RWPE1 (cell line): Measurements from ENCODE around the gene SDHAF2.
"Not testable (repeated sequence)": the region's sequence is repeated elsewhere in the genome, so short reads cannot be mapped to it uniquely, and the experiment has no call there.

ENCODE experiments used
- CTCF ChIA-PET: fragments of 350-600 bp; sonication (Branson Sonifier 250); formaldehyde crosslinking; extraction: SDS; loops from one replicate; lab custom pipeline; 2021; lab: Yijun Ruan, JAX
- POLR2A ChIA-PET: fragments of 400-600 bp; formaldehyde crosslinking; extraction: SDS; loops from one replicate; lab custom pipeline; 2020; ENCODE audit warnings: antibody characterized with exemption; ENCODE audit not compliant: low non-redundant PET; lab: Yijun Ruan, JAX
- DNase-seq: peaks from one replicate; pipeline ENCODE4 v3.0.0; 2012; ENCODE audit warnings: low spot score
- H3K27ac ChIP-seq: fragments of 450-650 bp; 2 replicates; pipeline ENCODE4 v1.5.1; 2017
- TF ChIP-seq, protein P1 (sequence below): fragments of 450-650 bp; conservative IDR thresholded peaks from 2 replicates; pipeline ENCODE4 v1.5.1; 2017; ENCODE audit warnings: low read depth, mild to moderate bottlenecking

The SDHAF2 gene

DNA sequence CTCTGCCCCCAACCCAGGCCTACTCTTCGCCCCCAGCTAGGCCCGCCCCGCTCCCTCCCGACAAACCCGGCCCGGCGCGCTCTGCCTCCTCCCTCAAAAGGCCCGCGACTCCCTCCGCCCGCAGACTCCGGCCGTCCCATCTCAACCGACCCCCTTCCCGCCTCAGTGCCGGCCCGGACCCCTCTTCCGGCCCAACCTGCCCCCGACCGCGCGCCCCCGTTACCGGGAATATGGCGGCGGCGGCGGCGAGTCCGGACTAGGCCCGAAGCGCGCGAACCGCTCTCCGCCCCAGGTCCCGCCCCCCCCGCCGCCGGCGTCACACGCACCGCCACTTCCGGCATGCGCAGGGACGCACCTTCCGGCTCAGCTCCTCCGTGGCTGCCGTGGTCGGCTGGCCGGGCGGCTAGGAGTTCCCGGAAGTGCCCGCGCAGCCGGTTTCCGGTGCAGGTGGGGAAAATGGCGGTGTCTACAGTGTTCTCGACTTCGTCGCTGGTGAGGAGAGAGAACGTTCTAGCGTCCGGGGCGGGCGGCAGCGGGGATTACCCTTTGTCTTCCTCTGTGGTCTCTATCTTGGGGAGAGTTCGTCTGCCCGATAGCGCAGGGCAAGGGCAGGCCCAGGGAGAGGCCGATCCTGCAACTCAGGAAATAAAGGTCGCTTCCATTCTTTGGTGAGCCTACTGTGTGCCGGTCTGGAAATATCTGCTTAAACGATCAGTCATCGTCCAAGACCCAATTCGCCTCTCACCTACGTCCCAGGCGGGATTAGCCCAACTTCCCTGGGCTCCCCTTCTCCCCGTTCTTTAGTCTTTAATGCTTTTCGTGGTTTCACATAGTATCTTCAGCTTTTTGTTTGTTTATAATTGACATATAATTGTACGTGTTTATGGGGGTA is at the start of gene SDHAF2, which contains the start of gene CPSF7:
Gene SDHAF2 (plus strand): TSS at position 434 of the 892 bp plus-strand sequence. CDS start 23 bp downstream, at position 457.
Gene CPSF7 (minus strand): TSS at position 285 of the 892 bp plus-strand sequence. CDS start 740 bp downstream, outside the sequence.
- TF ChIP-seq, protein P1, sequence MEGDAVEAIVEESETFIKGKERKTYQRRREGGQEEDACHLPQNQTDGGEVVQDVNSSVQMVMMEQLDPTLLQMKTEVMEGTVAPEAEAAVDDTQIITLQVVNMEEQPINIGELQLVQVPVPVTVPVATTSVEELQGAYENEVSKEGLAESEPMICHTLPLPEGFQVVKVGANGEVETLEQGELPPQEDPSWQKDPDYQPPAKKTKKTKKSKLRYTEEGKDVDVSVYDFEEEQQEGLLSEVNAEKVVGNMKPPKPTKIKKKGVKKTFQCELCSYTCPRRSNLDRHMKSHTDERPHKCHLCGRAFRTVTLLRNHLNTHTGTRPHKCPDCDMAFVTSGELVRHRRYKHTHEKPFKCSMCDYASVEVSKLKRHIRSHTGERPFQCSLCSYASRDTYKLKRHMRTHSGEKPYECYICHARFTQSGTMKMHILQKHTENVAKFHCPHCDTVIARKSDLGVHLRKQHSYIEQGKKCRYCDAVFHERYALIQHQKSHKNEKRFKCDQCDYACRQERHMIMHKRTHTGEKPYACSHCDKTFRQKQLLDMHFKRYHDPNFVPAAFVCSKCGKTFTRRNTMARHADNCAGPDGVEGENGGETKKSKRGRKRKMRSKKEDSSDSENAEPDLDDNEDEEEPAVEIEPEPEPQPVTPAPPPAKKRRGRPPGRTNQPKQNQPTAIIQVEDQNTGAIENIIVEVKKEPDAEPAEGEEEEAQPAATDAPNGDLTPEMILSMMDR = no peak
- ChIA-PET POLR2A (interaction anchor here (0.8 to 1.6 kb wide), 2 partner anchors 68 to 102 kb away, joined by 3 to 6 read pairs; partner anchors contain the start of genes CYB561A3 and TMEM138), CTCF (interaction anchor here (0.9 kb wide), 1 partner anchor 79 kb away, joined by 3 read pairs; no protein-coding TSS in a partner anchor)
- peak; percentile 93 for DNase-seq
- H3K27ac ChIP-seq = peak within 1 kb of the TSS; percentile 94

DNA sequence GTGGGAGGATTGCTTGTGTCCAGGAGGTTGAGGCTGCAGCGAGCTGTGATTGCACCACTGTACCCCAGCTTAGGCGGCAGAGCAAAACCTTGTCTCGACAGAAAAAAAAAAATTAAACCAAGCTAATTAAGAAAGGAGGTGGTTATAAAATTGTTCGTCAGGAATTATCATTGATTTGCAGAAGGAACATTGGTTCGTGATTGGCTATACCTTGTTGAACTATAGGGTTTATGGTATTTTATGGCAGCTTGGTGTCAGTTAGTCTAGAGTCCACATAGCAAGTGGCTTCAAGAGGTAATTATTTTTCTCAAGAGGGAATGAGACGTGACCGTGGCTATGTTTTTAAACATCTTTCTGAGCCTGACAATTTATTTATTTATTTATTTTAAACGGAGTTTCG is 49.0 kb upstream of the SDHAF2 start:
- ChIA-PET CTCF (no interaction called here), POLR2A (no interaction called here)
- TF ChIP-seq, protein P1 = no peak
- peak overlapping the region; percentile 100 for H3K27ac ChIP-seq
- DNase-seq = no peak

DNA sequence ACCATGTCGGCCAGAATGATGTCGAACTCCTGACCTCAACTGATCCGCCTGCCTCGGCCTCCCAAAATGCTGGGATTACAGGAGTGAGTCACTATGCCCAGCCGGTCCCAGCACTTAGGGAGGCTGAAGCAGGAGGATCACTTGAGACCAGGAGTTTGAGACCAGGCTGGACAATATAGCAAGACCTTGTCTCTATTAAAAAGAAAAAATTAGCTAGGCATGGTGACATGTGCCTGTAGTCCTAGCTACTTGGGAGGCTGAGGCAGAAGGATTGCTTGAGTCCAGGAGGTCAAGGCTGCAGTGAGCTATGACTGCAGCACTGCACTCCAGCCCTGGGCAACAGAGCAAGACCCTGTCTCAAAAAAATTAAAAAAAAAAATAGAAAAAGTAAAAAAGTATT is 46.1 kb upstream of the SDHAF2 start:
- peak overlapping the region; percentile 59 for H3K27ac ChIP-seq
- not testable (repeated sequence) for DNase-seq
- CTCF ChIA-PET = interaction anchor here (0.6 to 3.7 kb wide), 3 partner anchors 38 to 724 kb away, joined by 3 to 86 read pairs (median 8); no protein-coding TSS in a partner anchor
- POLR2A ChIA-PET = interaction anchor here (1.6 kb wide), 1 partner anchor 22 kb away, joined by 11 read pairs; the partner anchor contains the start of genes CYB561A3 and TMEM138

GRCh38 chr11:61384271-61385242 is 45.4 kb upstream of the SDHAF2 start:
- no peak for DNase-seq
- H3K27ac ChIP-seq = peak overlapping the region; percentile 59
- ChIA-PET POLR2A (interaction anchor here (1.2 to 1.6 kb wide), 4 partner anchors 15 to 48 kb away, joined by 3 to 11 read pairs (median 8); partner anchors contain the start of genes CYB561A3 and TMEM138), CTCF (interaction anchor here (0.7 to 3.7 kb wide), 12 partner anchors 15 to 412 kb away, joined by 3 to 86 read pairs (median 8); partner anchors contain the start of genes CYB561A3 and TMEM138)
- TF ChIP-seq, protein P1 = no peak

DNA sequence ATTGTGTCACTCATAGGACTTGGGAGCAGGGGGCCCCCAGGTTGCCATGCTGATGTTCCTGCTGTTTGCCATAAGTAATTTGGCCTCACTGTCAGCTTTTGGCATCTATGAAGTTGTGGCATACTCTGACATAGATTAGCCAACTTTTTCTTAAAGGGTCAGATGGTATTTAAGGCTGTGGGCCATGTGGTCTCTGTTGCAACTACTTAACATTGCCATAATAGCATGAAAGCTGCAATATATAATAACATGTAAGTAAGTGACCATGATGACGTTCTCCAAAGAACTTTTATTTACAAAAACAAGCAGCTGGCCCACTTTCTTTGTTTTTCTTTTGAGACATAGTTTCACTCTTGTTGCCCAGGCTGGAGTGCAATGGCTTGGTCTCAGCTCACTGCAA is 39.8 kb upstream of the SDHAF2 start:
- POLR2A ChIA-PET = no interaction called here
- CTCF ChIA-PET = interaction anchor here (0.6 to 1.8 kb wide), 2 partner anchors 54 to 196 kb away, joined by 3 to 8 read pairs; no protein-coding TSS in a partner anchor
- DNase-seq = no peak
- TF ChIP-seq, protein P1 = no peak
- no peak overlapping the region; the same call in 1 of the 2 replicates for H3K27ac ChIP-seq

- ChIA-PET CTCF (interaction anchor here (0.5 to 1.9 kb wide), 7 partner anchors 9 to 232 kb away, joined by 3 to 10 read pairs (median 3); no protein-coding TSS in a partner anchor), POLR2A (interaction anchor here (1.2 kb wide), 1 partner anchor 66 kb away, joined by 4 read pairs; no protein-coding TSS in a partner anchor)
- TF ChIP-seq, protein P1 = peak; percentile 23; the same call in 1 of the 2 replicates
- DNase-seq = peak; percentile 46
- peak overlapping the region; percentile 83 for H3K27ac ChIP-seq
Observed at GRCh38 chr11:61392981-61393595, 36.8 kb upstream of the SDHAF2 start.
